Neural cell (in vitro differentiated cells): ENCODE results near the gene PPIL4. TPM values are rescaled to one million over a fixed set of nuclear protein-coding genes. Genes with fewer than 3 reads are reported as not detected.

Experiments used
- H2AFZ ChIP-seq: fragments of 200-600, 300-800 bp; sonication (generic), shearing (Covaris generic); 2 replicates; pipeline ENCODE4 v1.6.0; 2014; ENCODE audit warnings: low read depth, mild to moderate bottlenecking, antibody characterized with exemption, low read length, moderate library complexity
- H3F3A ChIP-seq: fragments of 200-600 bp; shearing (Covaris generic); 2 replicates; pipeline ENCODE4 v1.6.1; 2016; ENCODE audit warnings: mild to moderate bottlenecking, moderate library complexity, mixed read lengths, antibody characterized with exemption, low read length; ENCODE audit not compliant: insufficient read depth, poor library complexity, severe bottlenecking
- H3K27ac ChIP-seq: fragments of 200-600, 300-800 bp; sonication (generic), shearing (Covaris generic); 2 replicates; pipeline ENCODE4 v1.5.1; 2014; ENCODE audit warnings: mild to moderate bottlenecking, low read length, moderate library complexity
- H3K27me3 ChIP-seq: fragments of 300-800, 200-600 bp; sonication (generic), shearing (Covaris generic); 2 replicates; pipeline ENCODE4 v1.6.0; 2014; ENCODE audit warnings: mild to moderate bottlenecking, low read depth, low read length, moderate library complexity; ENCODE audit not compliant: insufficient read depth
- H3K36me3 ChIP-seq: fragments of 300-800, 200-600 bp; sonication (generic), shearing (Covaris generic); 2 replicates; pipeline ENCODE4 v1.5.1; 2014; ENCODE audit warnings: mild to moderate bottlenecking, antibody characterized with exemption, low read length, moderate library complexity; ENCODE audit not compliant: insufficient read depth
- H3K4me2 ChIP-seq: fragments of 300-800, 200-600 bp; sonication (generic), shearing (Covaris generic); 2 replicates; pipeline ENCODE4 v1.6.0; 2014; ENCODE audit warnings: mild to moderate bottlenecking, low read length
- H3K4me3 ChIP-seq: fragments of 300-800, 200-600 bp; sonication (generic), shearing (Covaris generic); 2 replicates; pipeline ENCODE4 v1.5.1; 2014; ENCODE audit warnings: mild to moderate bottlenecking, low read length, moderate library complexity
- H3K79me2 ChIP-seq: fragments of 200-600 bp; shearing (Covaris generic); replicated peaks from 2 replicates; pipeline ENCODE4 v1.6.0; 2014; ENCODE audit warnings: mild to moderate bottlenecking, low read length, moderate library complexity; ENCODE audit not compliant: insufficient read depth
- H3K9ac ChIP-seq: fragments of 300-800, 200-600 bp; sonication (generic), shearing (Covaris generic); 2 replicates; pipeline ENCODE4 v1.6.1; 2016; ENCODE audit warnings: mild to moderate bottlenecking, low read length, mixed read lengths
- H3K9me2 ChIP-seq: fragments of 200-600 bp; shearing (Covaris generic); 2 replicates; pipeline ENCODE4 v1.6.1; 2016; ENCODE audit warnings: mild to moderate bottlenecking, low read length, mixed read lengths; ENCODE audit not compliant: insufficient read depth
- H3K9me3 ChIP-seq: fragments of 200-600, 300-800 bp; sonication (generic), shearing (Covaris generic); 2 replicates; pipeline ENCODE4 v1.6.1; 2016; ENCODE audit warnings: mild to moderate bottlenecking, mixed run types, low read length, moderate library complexity, mixed read lengths
- H4K20me1 ChIP-seq: fragments of 200-600 bp; shearing (Covaris generic); 2 replicates; pipeline ENCODE4 v1.6.1; 2016; ENCODE audit warnings: mild to moderate bottlenecking, mixed run types; ENCODE audit not compliant: insufficient read depth
- EP300 ChIP-seq: fragments of 450-650 bp; conservative IDR thresholded peaks from 2 replicates; pipeline ENCODE4 v1.6.1; 2014; ENCODE audit warnings: antibody characterized with exemption, mild to moderate bottlenecking, moderate library complexity; ENCODE audit not compliant: poor library complexity, severe bottlenecking
- EZH2 ChIP-seq: fragments of 200-600, 300-800 bp; shearing (Covaris generic), sonication (generic); IDR thresholded peaks from 2 replicates; pipeline ENCODE4 v1.6.1; 2014; ENCODE audit warnings: antibody characterized with exemption, low read length, borderline replicate concordance, mild to moderate bottlenecking; ENCODE audit not compliant: insufficient read depth, poor library complexity, severe bottlenecking
- MXI1 ChIP-seq: fragments of 450-650 bp; conservative IDR thresholded peaks from 2 replicates; pipeline ENCODE4 v1.6.1; 2014; ENCODE audit warnings: antibody characterized with exemption, mild to moderate bottlenecking; ENCODE audit not compliant: poor library complexity, severe bottlenecking
- POLR2AphosphoS5 ChIP-seq: IDR thresholded peaks from 2 replicates; pipeline ENCODE4 v1.6.1; 2012
- RAD21 ChIP-seq: fragments of 450-650 bp; conservative IDR thresholded peaks from 2 replicates; pipeline ENCODE4 v1.6.1; 2014; ENCODE audit warnings: antibody characterized with exemption, mild to moderate bottlenecking, moderate library complexity
- SMC3 ChIP-seq: fragments of 450-650 bp; conservative IDR thresholded peaks from 2 replicates; pipeline ENCODE4 v1.6.1; 2014; ENCODE audit warnings: antibody characterized with exemption, mild to moderate bottlenecking, moderate library complexity; ENCODE audit not compliant: poor library complexity
- TAF1 ChIP-seq: IDR thresholded peaks from 2 replicates; pipeline ENCODE4 v1.6.1; 2012; ENCODE audit warnings: low read depth
- polyA plus RNA-seq: library from polyadenylated mRNA; depleted of rRNA; stranded (reverse); fragments of >200 nt; gene quantifications from 2 replicates; pipeline ENCODE4 v1.2.3, GENCODE V29; 2014
- TF ChIP-seq, protein P1 (sequence below): IDR thresholded peaks from 2 replicates; pipeline ENCODE4 v1.6.1; 2012; ENCODE audit warnings: borderline replicate concordance
- TF ChIP-seq, protein P2 (sequence below): fragments of 450-650 bp; IDR thresholded peaks from 2 replicates; pipeline ENCODE4 v1.5.1; 2014; ENCODE audit warnings: antibody characterized with exemption, mild to moderate bottlenecking, moderate library complexity; ENCODE audit not compliant: poor library complexity, severe bottlenecking

The PPIL4 gene
- polyA plus RNA-seq, 1 donor from 2014 or later = 57.2 TPM

DNA sequence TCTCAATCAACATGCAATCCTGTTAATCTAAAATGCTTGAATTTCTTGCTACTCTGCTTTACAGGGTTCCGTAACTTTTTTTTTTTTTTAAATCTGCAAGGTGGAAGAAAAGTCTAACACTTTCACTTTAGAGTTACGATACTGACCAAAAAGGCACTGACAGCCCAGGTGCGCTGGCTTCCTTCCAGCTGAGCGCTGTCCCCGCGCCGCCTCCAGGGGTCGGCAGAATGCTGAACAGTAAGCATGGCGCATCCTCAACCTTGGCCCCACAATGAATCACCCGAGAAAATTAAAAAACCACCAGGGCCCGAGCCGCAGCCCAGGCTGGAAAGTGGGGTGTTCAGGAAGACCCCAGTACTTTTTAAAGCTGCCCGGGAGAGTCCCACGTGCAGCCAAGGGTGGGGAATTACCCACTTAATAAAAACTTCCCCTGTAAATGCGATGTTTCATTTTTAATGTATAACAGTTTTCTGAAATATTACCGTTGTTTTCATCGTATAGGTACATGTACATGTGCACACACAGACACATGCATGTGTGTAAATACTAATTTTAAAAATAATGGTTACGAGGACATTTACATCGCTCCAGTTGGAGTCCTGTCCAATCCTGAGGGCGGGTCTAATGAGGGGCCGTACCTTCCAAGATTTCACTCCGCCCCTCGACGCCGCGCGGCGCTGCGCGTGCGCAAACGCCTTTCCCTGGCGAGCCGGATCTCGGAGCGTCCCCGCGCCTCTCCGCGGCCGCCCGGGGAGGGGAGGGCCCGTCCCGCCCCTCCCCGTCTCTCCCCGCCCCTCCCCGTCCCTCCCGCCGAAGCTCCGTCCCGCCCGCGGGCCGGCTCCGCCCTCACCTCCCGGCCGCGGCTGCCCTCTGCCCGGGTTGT lies 19.9 kb upstream of the PPIL4 start, which contains the start of gene GINM1:
Gene GINM1, plus strand, starts transcription at position 849 of the 883 bp plus-strand sequence. CDS start 40 bp downstream, outside the sequence.
- Histone ChIP-seq H4K20me1 (peaks cover 6% of the 10 kb centered on the region), H3K27ac (peak within 1 kb of the TSS; percentile 84), H3K4me3 (peak within 1 kb of the TSS; percentile 99), H3F3A (no peaks in the 10 kb centered on the region), H3K9me2 (no peaks in the 10 kb centered on the region), H3K27me3 (peaks cover 12% of the 10 kb centered on the region), H3K9ac (peak within 1 kb of the TSS; percentile 89), H3K36me3 (no peaks in the 10 kb centered on the region), H3K9me3 (no peaks in the 10 kb centered on the region), H2AFZ (peak within 1 kb of the TSS; percentile 94), H3K4me2 (peak within 1 kb of the TSS; percentile 58), H3K79me2 (peaks cover 30% of the 10 kb centered on the region)
- TF ChIP-seq, protein P1, sequence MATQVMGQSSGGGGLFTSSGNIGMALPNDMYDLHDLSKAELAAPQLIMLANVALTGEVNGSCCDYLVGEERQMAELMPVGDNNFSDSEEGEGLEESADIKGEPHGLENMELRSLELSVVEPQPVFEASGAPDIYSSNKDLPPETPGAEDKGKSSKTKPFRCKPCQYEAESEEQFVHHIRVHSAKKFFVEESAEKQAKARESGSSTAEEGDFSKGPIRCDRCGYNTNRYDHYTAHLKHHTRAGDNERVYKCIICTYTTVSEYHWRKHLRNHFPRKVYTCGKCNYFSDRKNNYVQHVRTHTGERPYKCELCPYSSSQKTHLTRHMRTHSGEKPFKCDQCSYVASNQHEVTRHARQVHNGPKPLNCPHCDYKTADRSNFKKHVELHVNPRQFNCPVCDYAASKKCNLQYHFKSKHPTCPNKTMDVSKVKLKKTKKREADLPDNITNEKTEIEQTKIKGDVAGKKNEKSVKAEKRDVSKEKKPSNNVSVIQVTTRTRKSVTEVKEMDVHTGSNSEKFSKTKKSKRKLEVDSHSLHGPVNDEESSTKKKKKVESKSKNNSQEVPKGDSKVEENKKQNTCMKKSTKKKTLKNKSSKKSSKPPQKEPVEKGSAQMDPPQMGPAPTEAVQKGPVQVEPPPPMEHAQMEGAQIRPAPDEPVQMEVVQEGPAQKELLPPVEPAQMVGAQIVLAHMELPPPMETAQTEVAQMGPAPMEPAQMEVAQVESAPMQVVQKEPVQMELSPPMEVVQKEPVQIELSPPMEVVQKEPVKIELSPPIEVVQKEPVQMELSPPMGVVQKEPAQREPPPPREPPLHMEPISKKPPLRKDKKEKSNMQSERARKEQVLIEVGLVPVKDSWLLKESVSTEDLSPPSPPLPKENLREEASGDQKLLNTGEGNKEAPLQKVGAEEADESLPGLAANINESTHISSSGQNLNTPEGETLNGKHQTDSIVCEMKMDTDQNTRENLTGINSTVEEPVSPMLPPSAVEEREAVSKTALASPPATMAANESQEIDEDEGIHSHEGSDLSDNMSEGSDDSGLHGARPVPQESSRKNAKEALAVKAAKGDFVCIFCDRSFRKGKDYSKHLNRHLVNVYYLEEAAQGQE = no peak
- peak; percentile 69 for TF ChIP-seq RAD21
- TF ChIP-seq POLR2AphosphoS5 = peak; percentile 75
- TF ChIP-seq EP300 = no peak
- TF ChIP-seq SMC3 = peak; percentile 70
- TF ChIP-seq MXI1 = peak; percentile 95
- TF ChIP-seq, protein P2, sequence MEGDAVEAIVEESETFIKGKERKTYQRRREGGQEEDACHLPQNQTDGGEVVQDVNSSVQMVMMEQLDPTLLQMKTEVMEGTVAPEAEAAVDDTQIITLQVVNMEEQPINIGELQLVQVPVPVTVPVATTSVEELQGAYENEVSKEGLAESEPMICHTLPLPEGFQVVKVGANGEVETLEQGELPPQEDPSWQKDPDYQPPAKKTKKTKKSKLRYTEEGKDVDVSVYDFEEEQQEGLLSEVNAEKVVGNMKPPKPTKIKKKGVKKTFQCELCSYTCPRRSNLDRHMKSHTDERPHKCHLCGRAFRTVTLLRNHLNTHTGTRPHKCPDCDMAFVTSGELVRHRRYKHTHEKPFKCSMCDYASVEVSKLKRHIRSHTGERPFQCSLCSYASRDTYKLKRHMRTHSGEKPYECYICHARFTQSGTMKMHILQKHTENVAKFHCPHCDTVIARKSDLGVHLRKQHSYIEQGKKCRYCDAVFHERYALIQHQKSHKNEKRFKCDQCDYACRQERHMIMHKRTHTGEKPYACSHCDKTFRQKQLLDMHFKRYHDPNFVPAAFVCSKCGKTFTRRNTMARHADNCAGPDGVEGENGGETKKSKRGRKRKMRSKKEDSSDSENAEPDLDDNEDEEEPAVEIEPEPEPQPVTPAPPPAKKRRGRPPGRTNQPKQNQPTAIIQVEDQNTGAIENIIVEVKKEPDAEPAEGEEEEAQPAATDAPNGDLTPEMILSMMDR = peak; percentile 85
- no peak for TF ChIP-seq EZH2

DNA sequence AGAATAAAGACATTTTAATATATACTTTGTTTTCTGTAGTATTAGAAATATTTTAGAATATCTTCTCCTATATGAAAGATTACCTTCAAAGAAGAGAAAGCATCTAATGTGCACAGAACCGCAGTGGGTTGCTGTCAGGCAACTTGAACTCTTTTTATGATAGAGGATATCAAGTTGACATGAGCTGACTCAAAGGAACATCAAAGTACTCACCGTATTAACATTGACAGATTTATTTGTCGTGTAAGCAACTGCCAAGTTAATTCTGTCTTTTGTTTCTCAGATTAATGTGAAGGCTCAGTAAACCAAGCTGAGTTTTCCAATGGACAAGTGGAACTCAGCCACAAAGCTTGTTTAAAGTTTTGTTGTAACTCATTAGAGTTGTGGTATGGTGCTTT lies 18.1 kb upstream of the PPIL4 start:
- Histone ChIP-seq H3K4me3 (no peak overlapping the region), H3K9me3 (no peaks in the 10 kb centered on the region), H3K27ac (no peak overlapping the region), H2AFZ (no peak overlapping the region), H3K9me2 (no peaks in the 10 kb centered on the region), H4K20me1 (peaks cover 6% of the 10 kb centered on the region), H3K4me2 (no peak overlapping the region), H3K36me3 (no peaks in the 10 kb centered on the region), H3K79me2 (peaks cover 19% of the 10 kb centered on the region), H3F3A (no peaks in the 10 kb centered on the region), H3K9ac (no peak overlapping the region), H3K27me3 (peaks cover 26% of the 10 kb centered on the region)
- TF ChIP-seq MXI1 (no peak), EP300 (no peak), EZH2 (no peak), POLR2AphosphoS5 (no peak), SMC3 (no peak), TAF1 (no peak), RAD21 (no peak)
- TF ChIP-seq, protein P2 = no peak
- TF ChIP-seq, protein P1 = no peak
